GM10847 (cell line): Measurements from ENCODE around the gene ITSN1.

Experiments
- POLR2A ChIP-seq: IDR thresholded peaks from 2 replicates; pipeline ENCODE4 v1.6.1; 2011; ENCODE audit not compliant: insufficient read length; ENCODE audit errors: extremely low read depth

Gene ITSN1

GRCh38 chr21:33688353-33688752, 46.1 kb downstream of the ITSN1 start:
- no peak for TF ChIP-seq POLR2A

GRCh38 chr21:33690874-33691273, 48.6 kb downstream of the ITSN1 start:
- no peak for TF ChIP-seq POLR2A

GRCh38 chr21:33691945-33692603, 49.8 kb downstream of the ITSN1 start:
- TF ChIP-seq POLR2A, result no peak

GRCh38 chr21:33695813-33696212, 53.5 kb downstream of the ITSN1 start:
- no peak for TF ChIP-seq POLR2A

GRCh38 chr21:33696465-33696864, 54.2 kb downstream of the ITSN1 start:
- TF ChIP-seq POLR2A, result no peak

GRCh38 chr21:33698087-33698860, 56.0 kb downstream of the ITSN1 start:
- TF ChIP-seq POLR2A, result no peak

GRCh38 chr21:33699277-33699676, 57.0 kb downstream of the ITSN1 start:
- no peak for TF ChIP-seq POLR2A

- TF ChIP-seq POLR2A, result no peak
Measured at GRCh38 chr21:33700491-33700890, 58.2 kb downstream of the ITSN1 start.

GRCh38 chr21:33703750-33704606, 61.7 kb downstream of the ITSN1 start:
- no peak for TF ChIP-seq POLR2A

- no peak for TF ChIP-seq POLR2A
Measured at GRCh38 chr21:33707846-33708245, 65.5 kb downstream of the ITSN1 start.

GRCh38 chr21:33708874-33709273, 66.6 kb downstream of the ITSN1 start:
- no peak for TF ChIP-seq POLR2A

- TF ChIP-seq POLR2A, result no peak
Measured at GRCh38 chr21:33712022-33712803, 69.9 kb downstream of the ITSN1 start.

GRCh38 chr21:33721081-33721480, 78.8 kb downstream of the ITSN1 start:
- TF ChIP-seq POLR2A, result no peak

GRCh38 chr21:33729641-33730040, 87.3 kb downstream of the ITSN1 start:
- no peak for TF ChIP-seq POLR2A

GRCh38 chr21:33731447-33731846, 89.1 kb downstream of the ITSN1 start:
- TF ChIP-seq POLR2A, result no peak

GRCh38 chr21:33732038-33732437, 89.7 kb downstream of the ITSN1 start:
- TF ChIP-seq POLR2A, result no peak

- no peak for TF ChIP-seq POLR2A
Measured at GRCh38 chr21:33733601-33734000, 91.3 kb downstream of the ITSN1 start.
